GM12872 (cell line): Measurements from ENCODE around the gene RAB32.

Source experiments
- TF ChIP-seq, protein P1 (sequence below): IDR thresholded peaks from 3 replicates; pipeline ENCODE4 v1.5.1; 2011; ENCODE audit warnings: low read depth, mild to moderate bottlenecking, low read length, moderate library complexity; ENCODE audit not compliant: insufficient read depth

RAB32 gene

DNA sequence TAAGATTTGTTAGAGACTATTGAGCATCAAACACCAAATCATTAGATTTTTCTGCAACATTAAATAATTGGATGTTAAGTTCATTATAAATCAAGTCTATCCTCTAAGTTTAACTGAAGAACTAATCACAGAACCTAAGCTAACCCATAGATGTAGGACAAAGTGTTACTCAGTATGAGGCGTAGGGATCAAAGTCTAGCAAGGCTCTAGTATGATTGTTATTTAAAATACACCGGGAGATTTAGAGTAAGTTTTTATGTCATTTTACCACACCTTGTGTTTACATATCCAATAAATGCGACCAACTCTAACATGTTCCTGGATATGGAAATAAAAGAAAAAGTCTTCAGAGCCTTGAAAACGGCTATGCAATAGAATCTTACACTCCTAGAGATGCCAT lies 57.7 kb downstream of the RAB32 start:
- TF ChIP-seq, protein P1, sequence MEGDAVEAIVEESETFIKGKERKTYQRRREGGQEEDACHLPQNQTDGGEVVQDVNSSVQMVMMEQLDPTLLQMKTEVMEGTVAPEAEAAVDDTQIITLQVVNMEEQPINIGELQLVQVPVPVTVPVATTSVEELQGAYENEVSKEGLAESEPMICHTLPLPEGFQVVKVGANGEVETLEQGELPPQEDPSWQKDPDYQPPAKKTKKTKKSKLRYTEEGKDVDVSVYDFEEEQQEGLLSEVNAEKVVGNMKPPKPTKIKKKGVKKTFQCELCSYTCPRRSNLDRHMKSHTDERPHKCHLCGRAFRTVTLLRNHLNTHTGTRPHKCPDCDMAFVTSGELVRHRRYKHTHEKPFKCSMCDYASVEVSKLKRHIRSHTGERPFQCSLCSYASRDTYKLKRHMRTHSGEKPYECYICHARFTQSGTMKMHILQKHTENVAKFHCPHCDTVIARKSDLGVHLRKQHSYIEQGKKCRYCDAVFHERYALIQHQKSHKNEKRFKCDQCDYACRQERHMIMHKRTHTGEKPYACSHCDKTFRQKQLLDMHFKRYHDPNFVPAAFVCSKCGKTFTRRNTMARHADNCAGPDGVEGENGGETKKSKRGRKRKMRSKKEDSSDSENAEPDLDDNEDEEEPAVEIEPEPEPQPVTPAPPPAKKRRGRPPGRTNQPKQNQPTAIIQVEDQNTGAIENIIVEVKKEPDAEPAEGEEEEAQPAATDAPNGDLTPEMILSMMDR: no peak

DNA sequence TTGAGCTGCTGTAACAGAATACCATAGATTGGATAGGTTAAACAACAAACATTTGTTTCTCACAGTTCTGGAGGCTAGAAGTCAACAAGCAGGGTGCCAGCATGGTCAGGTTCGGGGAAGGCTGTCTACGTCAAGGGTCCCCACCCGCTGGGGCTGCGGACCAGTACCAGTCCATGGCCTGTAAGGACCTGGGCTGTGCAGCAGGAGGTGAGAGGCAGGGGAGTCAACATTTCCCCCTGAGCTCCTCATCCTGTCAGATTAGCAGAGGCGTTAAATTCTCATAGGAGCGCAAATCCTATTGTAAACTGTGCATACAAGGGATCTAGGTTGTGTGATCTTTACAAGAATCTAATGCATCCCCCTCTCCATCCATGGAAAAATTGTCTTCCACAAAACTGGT lies 58.9 kb downstream of the RAB32 start:
- TF ChIP-seq, protein P1: no peak
